Measurements from ENCODE around the gene CFAP97D1. TPM values are rescaled to one million over a fixed set of nuclear protein-coding genes. Genes with fewer than 3 reads are reported as not detected.
A peak's percentile ranks its signal among the peaks of the same experiment; 100 is the strongest.

CFAP97D1 gene
- total RNA-seq, 4 donors from 2014 or later: 0.19 TPM; not detected in 3

- H3K27ac ChIP-seq (replicated peaks in 1 of 4): no peak overlapping the region
- H3K4me3 ChIP-seq: no peak overlapping the region
- intact Hi-C loops (cut with DNase I): loop anchor here (5.0 kb wide), 1 partner anchor 48 kb away; the partner anchor contains the start of gene CFAP97D1
- peaks cover 20 to 28% (median 24%) of the 10 kb centered on the region in 4 donors for H3K4me1 ChIP-seq
- H3K9me3 ChIP-seq: no peaks in the 10 kb centered on the region
- H3K36me3 ChIP-seq: peaks cover 0 to 58% (median 43%) of the 10 kb centered on the region in 4 donors
- no peak for TF ChIP-seq POLR2A (IDR thresholded peaks at IDR 0.05; ENCODE audit: low read depth)
- no peak for TF ChIP-seq CTCF (IDR thresholded peaks at IDR 0.05)
- no peak for TF ChIP-seq EP300 (IDR thresholded peaks at IDR 0.05)
- TF ChIP-seq POLR2AphosphoS5 (IDR thresholded peaks at IDR 0.05): no peak
- WGBS: 95% methylated on average over 5 of the region's 7 CpGs
- DNase-seq (ENCODE audit: extremely low spot score): no peak
- no peaks in the 10 kb centered on the region for H3K27me3 ChIP-seq
These were observed 50.4 kb downstream of the CFAP97D1 start for GRCh38 chr17:43830510-43831140.

- peaks cover 20 to 28% (median 24%) of the 10 kb centered on the region in 4 donors for H3K4me1 ChIP-seq
- peaks cover 0 to 48% (median 34%) of the 10 kb centered on the region in 4 donors for H3K36me3 ChIP-seq
- WGBS: 84% methylated on average over 8 of the region's 8 CpGs
- H3K4me3 ChIP-seq: no peak overlapping the region
- DNase-seq (ENCODE audit: extremely low spot score): no peak
- intact Hi-C loops (cut with DNase I): loop anchor here (5.0 kb wide), 1 partner anchor 49 kb away; the partner anchor contains the start of gene CFAP97D1
- H3K9me3 ChIP-seq: no peaks in the 10 kb centered on the region
- no peak overlapping the region for H3K27ac ChIP-seq (replicated peaks in 1 of 4)
- TF ChIP-seq EP300 (IDR thresholded peaks at IDR 0.05) (no peak), CTCF (IDR thresholded peaks at IDR 0.05) (no peak), POLR2AphosphoS5 (IDR thresholded peaks at IDR 0.05) (no peak), POLR2A (IDR thresholded peaks at IDR 0.05; ENCODE audit: low read depth) (no peak)
- H3K27me3 ChIP-seq: no peaks in the 10 kb centered on the region
These were observed 51.4 kb downstream of the CFAP97D1 start for GRCh38 chr17:43831633-43832032.

- no peak for DNase-seq (ENCODE audit: extremely low spot score)
- TF ChIP-seq POLR2AphosphoS5 (IDR thresholded peaks at IDR 0.05): no peak
- TF ChIP-seq POLR2A (IDR thresholded peaks at IDR 0.05; ENCODE audit: low read depth): no peak
- no peak for TF ChIP-seq EP300 (IDR thresholded peaks at IDR 0.05)
- TF ChIP-seq CTCF (IDR thresholded peaks at IDR 0.05): no peak
- intact Hi-C loops (cut with DNase I): loop anchor here (5.0 kb wide), 1 partner anchor 50 kb away; the partner anchor contains the start of gene CFAP97D1
- Histone ChIP-seq H3K36me3 (peaks cover 0 to 42% (median 29%) of the 10 kb centered on the region in 4 donors), H3K9me3 (no peaks in the 10 kb centered on the region), H3K27ac (replicated peaks in 1 of 4) (peak overlapping the region; percentile 73 to 81 (median 78)), H3K4me1 (peaks cover 20 to 28% (median 24%) of the 10 kb centered on the region in 4 donors), H3K4me3 (peak overlapping the region; percentile 74 to 96 (median 90)), H3K27me3 (no peaks in the 10 kb centered on the region)
- WGBS: 50% methylated on average over 5 of the region's 51 CpGs
These were observed 52.1 kb downstream of the CFAP97D1 start for GRCh38 chr17:43832168-43832975.

GRCh38 chr17:43832976-43833829 is 53.0 kb downstream of the CFAP97D1 start, which contains the start of gene MPP3:
Gene MPP3, minus strand, starts transcription at chr17:43833146. Its CDS starts 1,240 bp downstream, at chr17:43831906.
- TF ChIP-seq EP300 (IDR thresholded peaks at IDR 0.05) (no peak), CTCF (IDR thresholded peaks at IDR 0.05) (no peak), POLR2A (IDR thresholded peaks at IDR 0.05; ENCODE audit: low read depth) (no peak), POLR2AphosphoS5 (IDR thresholded peaks at IDR 0.05) (peak; percentile 31 to 78)
- 10% methylated on average over 10 of the region's 87 CpGs for WGBS
- Histone ChIP-seq H3K27me3 (no peaks in the 10 kb centered on the region), H3K9me3 (no peaks in the 10 kb centered on the region), H3K36me3 (peaks cover 0 to 34% (median 22%) of the 10 kb centered on the region in 4 donors), H3K27ac (replicated peaks in 1 of 4) (peak within 1 kb of the TSS; percentile 73 to 81 (median 78)), H3K4me1 (peaks cover 20 to 28% (median 24%) of the 10 kb centered on the region in 4 donors), H3K4me3 (peak within 1 kb of the TSS; percentile 74 to 96 (median 90))
- no peak for DNase-seq (ENCODE audit: extremely low spot score)
- intact Hi-C loops (cut with DNase I): loop anchor here (5.0 kb wide), 1 partner anchor 51 kb away; the partner anchor contains the start of gene CFAP97D1
